Duodenal mucosa (tissue), 2 donors: ENCODE data around the gene NOMO2.
"Not testable (repeated sequence)": the region's sequence is repeated elsewhere in the genome, so short reads cannot be mapped to it uniquely, and the experiment has no call there.

Experiments used
- H3K27ac ChIP-seq: one replicate; pipeline ENCODE4 v1.7.0; 2013; ENCODE audit warnings: low read depth, low read length
- H3K27me3 ChIP-seq, 2 donors: one replicate each; pipeline ENCODE4 v1.7.0; 2013; ENCODE audit warnings: low read length in 2 of 2, control low read depth in 1 of 2; ENCODE audit not compliant: insufficient read depth in 2 of 2, control insufficient read depth in 1 of 2
- H3K36me3 ChIP-seq, 2 donors: one replicate each; pipeline ENCODE4 v1.7.0; 2013; ENCODE audit warnings: low read length in 2 of 2, control low read depth in 1 of 2; ENCODE audit not compliant: insufficient read depth in 2 of 2, control insufficient read depth in 1 of 2
- H3K4me1 ChIP-seq, 2 donors: one replicate each; pipeline ENCODE4 v1.7.0; 2013; ENCODE audit warnings: low read length in 2 of 2, control low read depth in 1 of 2; ENCODE audit not compliant: insufficient read depth in 2 of 2, control insufficient read depth in 1 of 2
- H3K4me3 ChIP-seq, 2 donors: one replicate each; pipeline ENCODE4 v1.7.0; 2013; ENCODE audit warnings: low read length in 2 of 2, low read depth in 1 of 2
- H3K9ac ChIP-seq, 2 donors: one replicate each; pipeline ENCODE4 v1.7.0; 2013; ENCODE audit warnings: low read length in 2 of 2, low read depth in 1 of 2
- H3K9me3 ChIP-seq, 2 donors: one replicate each; pipeline ENCODE4 v1.7.0; 2013; ENCODE audit warnings: low read length in 2 of 2, control low read depth in 1 of 2; ENCODE audit not compliant: control insufficient read depth in 1 of 2

Gene NOMO2

DNA sequence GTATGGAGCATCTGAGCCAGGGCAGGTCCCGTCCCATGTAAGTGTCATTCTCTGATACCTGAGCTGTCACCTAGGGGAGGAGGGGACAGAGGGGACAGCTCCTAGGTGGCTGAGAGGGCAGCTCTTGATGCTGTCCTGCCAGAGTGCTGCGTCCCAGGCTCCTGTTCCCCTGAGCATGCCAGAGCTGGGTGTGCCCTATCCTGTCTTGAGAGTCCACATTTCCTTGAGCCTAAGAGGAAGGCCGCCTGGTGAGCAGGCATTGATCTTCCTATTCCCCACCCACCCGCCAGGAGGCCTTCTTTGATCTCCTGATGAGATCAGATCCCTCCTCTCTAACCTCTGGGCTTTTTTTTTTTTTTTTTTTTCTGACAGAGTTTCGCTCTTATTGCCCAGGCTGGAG, 32.0 kb upstream of the NOMO2 start:
- H3K9ac ChIP-seq = not testable (repeated sequence)

DNA sequence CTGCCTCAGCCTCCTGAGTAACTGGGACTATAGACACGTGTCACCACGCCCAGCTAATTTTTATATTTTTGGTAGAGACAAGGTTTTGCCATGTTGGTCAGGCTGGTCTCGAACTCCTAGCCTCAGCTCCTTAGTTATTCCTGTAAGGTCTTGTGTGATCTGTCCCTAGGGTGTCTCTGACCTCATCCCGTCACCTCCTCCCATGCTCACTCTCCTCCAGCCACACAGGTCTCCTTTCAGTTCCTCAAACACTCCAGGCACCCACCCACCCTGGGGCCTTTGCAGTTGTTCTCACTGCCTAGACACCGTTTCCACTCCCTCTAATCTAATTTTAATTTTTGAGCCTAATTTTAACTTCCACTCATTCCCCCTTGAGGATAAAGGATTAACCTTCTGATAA, 31.1 kb upstream of the NOMO2 start:
- H3K27me3 ChIP-seq, H3K4me1 ChIP-seq, H3K9me3 ChIP-seq, H3K4me3 ChIP-seq, H3K9ac ChIP-seq, H3K36me3 ChIP-seq, H3K27ac ChIP-seq: not testable (repeated sequence)

More for the DNA sequence above, 32.0 kb upstream of the NOMO2 start:
- not testable (repeated sequence) for H3K36me3 ChIP-seq, H3K9me3 ChIP-seq, H3K4me1 ChIP-seq, H3K27me3 ChIP-seq, H3K27ac ChIP-seq, H3K4me3 ChIP-seq

DNA sequence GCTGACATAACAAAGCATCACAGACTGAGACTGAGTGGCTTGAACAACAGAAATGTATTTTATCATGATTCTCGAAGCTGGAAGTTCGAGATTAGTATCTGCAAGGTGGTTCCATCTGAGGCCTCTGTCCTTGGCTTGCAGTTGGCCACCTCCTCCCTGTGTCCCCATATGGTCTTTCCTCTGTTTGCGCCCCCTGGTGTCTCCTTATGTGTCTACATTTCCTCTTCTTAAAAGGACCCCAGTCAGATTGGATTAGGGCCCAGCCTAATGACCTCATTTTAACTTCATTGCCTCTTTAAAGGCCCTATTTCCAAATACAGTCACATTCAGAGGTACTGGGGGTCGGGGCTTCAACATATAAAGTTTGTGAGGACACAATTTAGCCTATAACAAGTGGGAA, 30.0 kb upstream of the NOMO2 start:
- not testable (repeated sequence) for H3K36me3 ChIP-seq, H3K9me3 ChIP-seq, H3K4me3 ChIP-seq, H3K27me3 ChIP-seq, H3K27ac ChIP-seq, H3K9ac ChIP-seq, H3K4me1 ChIP-seq

DNA sequence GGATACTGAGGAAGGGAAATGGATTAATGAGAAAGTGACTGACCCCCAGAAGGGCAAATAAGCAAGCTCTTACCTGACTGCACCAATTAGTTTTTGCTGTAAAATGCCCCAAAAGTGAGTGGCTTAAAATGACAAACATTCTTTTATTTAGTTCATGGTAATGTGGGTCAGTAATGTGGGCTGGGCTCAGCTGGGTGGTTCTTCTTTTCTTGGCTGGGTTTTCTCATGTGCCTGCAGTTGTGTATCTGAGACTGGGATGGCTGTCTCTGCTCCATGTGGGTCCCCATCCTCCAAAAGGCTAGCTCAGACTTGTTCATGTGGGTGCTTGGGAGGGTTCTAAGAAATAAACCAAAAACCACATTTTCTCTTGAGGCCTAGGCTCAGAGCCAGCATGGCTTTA, 29.5 kb upstream of the NOMO2 start:
- not testable (repeated sequence) for H3K9ac ChIP-seq, H3K9me3 ChIP-seq, H3K36me3 ChIP-seq, H3K27me3 ChIP-seq, H3K27ac ChIP-seq, H3K4me1 ChIP-seq, H3K4me3 ChIP-seq

DNA sequence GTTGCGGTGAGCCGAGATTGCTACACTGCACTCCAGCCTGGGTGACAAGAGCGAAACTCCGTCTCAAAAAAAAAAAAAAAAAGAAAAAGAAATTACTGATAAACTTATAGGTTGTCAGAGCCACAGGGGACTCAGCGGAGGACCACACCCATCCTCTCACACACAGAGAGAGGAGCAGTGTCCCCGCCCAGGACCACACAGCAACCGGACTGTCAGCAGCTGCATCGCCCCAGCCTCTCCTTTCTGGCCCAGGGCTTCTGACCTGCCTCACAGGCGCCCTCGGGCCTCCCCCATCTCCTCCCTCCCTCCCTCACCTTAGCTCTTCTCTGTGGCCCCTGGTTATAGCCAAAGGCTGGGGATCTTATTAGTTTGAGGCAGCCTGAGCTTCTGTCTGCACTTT, 27.9 kb upstream of the NOMO2 start:
- not testable (repeated sequence) for H3K4me3 ChIP-seq, H3K27ac ChIP-seq, H3K9me3 ChIP-seq, H3K27me3 ChIP-seq, H3K9ac ChIP-seq, H3K4me1 ChIP-seq, H3K36me3 ChIP-seq

DNA sequence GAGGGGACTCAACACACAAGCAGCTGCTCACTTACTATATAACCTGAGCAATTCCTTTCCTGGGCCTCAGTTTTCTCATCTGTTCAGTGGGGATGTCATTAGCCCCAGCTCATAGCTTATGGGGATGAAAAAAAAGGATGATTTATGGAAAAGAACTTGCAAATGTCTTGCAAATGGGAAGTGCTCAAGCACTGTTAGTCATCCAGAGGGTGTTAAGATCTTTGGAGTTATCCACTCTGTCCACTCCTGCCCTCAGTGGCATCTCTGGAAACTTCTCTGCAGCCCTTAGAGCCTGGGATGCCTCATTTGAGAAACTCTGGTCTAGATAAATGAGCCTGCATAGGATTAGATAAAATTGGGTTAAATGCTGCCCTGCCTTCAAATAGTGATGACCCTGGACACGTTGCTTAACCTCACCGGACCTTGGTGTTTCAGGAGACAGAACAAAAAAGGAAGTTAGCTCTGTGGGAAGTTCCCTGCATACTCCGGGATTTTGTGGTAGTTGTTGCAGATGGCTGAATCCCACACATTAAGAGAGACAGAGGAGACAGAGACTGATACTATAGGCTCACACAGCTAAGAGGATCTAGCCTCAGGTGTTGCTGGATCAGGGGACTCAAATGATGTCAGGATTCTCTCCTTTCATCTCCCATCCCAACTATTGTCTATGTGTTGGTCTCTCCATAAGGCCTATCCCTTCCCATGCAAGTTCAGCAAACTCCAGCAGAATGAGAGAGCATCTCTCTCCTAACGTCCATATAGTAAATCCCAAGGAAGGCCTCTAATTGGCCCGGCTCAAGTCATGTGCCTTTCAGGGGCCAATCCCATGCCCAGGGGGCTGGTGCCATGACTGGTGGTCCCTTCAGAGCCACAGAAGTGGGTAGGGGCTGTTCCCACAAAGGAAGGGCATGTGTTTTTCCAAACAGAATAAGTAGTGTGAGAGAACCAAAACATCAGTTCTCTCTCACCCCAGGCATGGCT, 25.0 kb upstream of the NOMO2 start:
- H3K36me3 ChIP-seq, H3K27me3 ChIP-seq, H3K4me1 ChIP-seq, H3K9me3 ChIP-seq, H3K4me3 ChIP-seq, H3K9ac ChIP-seq, H3K27ac ChIP-seq: not testable (repeated sequence)

DNA sequence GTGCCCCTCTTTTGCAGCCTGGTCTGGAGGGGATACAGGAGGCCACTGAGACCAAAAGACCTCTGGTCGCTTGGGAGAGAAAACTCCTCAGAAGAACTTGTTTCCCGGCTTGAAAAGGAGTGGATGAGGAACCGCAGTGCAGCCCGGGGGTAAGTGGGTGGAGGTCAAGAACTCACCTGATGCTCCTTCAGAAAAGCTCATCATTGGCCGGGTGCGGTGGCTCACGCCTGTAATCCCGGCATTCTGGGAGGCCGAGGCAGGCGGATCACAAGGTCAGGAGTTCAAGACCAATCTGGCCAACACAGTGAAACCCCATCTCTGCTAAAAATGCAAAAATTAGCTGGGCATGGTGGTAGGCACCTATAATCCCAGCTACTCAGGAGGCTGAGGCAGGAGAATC, 23.9 kb upstream of the NOMO2 start:
- H3K4me1 ChIP-seq, H3K9ac ChIP-seq, H3K27me3 ChIP-seq, H3K4me3 ChIP-seq, H3K9me3 ChIP-seq, H3K36me3 ChIP-seq, H3K27ac ChIP-seq: not testable (repeated sequence)

DNA sequence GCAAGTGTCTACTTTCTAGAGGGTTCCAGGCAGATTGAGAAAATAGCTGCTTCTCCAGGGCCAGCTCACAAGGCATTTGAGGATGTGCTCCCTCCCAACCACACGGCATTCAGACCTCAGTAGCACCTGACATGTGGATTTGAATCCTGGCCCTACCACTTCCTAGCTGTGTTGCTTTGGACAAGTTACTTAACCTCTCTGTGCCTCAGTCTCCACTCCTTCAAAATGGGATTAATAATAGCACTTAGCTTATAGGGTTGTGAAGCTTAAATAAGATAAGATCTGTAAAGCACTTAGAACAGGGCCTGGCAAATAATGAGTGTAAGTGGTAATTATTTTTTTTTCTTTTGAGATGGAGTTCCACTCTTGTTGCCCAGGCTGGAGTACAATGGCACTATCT, 21.0 kb upstream of the NOMO2 start:
- H3K9ac ChIP-seq = no peak overlapping the region
- no peaks in the 10 kb centered on the region for H3K36me3 ChIP-seq
- no peaks in the 10 kb centered on the region for H3K4me1 ChIP-seq
- H3K9me3 ChIP-seq = no peaks in the 10 kb centered on the region
- no peak overlapping the region for H3K4me3 ChIP-seq
- no peaks in the 10 kb centered on the region for H3K27me3 ChIP-seq
- H3K27ac ChIP-seq = no peak overlapping the region

DNA sequence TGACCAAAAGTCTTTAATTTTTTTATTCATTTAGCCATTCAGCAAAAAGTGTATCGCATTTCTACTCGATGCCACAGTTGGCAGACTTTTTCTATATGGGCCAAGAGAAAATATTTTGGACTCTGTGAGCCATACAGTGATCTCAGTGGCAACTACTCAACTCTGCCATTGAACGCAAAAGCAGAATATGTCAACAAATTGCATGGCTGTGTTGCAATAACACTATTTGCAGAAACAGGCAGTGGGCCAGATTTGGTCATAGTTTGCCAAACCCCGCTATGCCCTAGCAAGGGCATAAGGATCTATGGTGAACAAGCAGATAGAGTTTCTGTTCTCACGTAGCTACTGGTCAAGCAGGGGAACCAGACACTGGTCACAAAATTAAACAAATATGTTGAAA, 18.5 kb upstream of the NOMO2 start:
- H3K27me3 ChIP-seq, H3K9me3 ChIP-seq, H3K27ac ChIP-seq, H3K4me3 ChIP-seq, H3K4me1 ChIP-seq, H3K36me3 ChIP-seq, H3K9ac ChIP-seq: not testable (repeated sequence)

DNA sequence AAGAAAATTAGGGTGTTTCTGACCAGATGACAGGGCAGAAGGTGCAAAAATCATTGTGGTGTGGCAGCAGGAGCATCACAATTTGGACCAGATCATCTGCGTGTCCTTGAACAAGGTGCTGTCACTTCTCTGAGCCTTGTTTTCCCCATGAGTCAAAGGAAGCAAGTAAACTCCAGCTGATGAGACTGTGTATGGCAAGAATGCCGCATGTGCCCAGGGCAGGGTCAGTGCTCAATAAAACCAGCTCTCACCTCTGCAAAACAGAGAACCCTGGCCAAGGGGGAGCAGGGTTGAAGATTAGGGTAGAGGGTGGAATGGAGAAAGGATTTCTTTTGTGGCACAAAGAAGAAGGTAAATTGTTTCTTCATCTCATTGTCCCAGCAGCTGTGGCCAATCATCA, 17.4 kb upstream of the NOMO2 start:
- H3K27me3 ChIP-seq, H3K27ac ChIP-seq, H3K9ac ChIP-seq, H3K4me3 ChIP-seq, H3K36me3 ChIP-seq, H3K9me3 ChIP-seq, H3K4me1 ChIP-seq: not testable (repeated sequence)

DNA sequence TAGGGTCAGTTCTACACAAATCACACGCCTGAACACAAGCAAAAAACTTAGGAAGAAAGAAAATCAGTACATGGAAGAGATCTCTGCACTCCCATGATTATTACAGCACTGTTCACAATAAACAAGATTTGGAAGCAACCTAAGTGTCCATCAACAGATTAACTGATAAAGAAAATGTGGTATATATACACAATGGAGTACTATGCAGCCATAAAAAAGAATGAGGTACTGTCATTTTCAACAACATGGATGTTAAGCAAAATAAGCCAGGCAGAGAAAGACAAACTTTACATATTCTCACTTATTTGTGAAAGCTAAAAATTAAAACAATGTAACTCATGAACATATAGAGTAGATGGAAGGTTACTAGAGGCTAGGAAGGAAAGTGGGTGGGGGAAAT, 16.0 kb upstream of the NOMO2 start:
- not testable (repeated sequence) for H3K4me1 ChIP-seq, H3K9me3 ChIP-seq, H3K36me3 ChIP-seq, H3K4me3 ChIP-seq, H3K9ac ChIP-seq, H3K27ac ChIP-seq, H3K27me3 ChIP-seq
